HG03342 (cell line): ENCODE results near the gene NFYB.
"Not testable (repeated sequence)": the region's sequence is repeated elsewhere in the genome, so short reads cannot be mapped to it uniquely, and the experiment has no call there.

Experiments used
- ATAC-seq: cut with Tn5 transposase; IDR thresholded peaks from one replicate; pipeline ENCODE4 v1.9.1; 2021; ENCODE audit warnings: mild to moderate bottlenecking, moderate library complexity; ENCODE audit not compliant: unreplicated experiment

Gene NFYB

DNA sequence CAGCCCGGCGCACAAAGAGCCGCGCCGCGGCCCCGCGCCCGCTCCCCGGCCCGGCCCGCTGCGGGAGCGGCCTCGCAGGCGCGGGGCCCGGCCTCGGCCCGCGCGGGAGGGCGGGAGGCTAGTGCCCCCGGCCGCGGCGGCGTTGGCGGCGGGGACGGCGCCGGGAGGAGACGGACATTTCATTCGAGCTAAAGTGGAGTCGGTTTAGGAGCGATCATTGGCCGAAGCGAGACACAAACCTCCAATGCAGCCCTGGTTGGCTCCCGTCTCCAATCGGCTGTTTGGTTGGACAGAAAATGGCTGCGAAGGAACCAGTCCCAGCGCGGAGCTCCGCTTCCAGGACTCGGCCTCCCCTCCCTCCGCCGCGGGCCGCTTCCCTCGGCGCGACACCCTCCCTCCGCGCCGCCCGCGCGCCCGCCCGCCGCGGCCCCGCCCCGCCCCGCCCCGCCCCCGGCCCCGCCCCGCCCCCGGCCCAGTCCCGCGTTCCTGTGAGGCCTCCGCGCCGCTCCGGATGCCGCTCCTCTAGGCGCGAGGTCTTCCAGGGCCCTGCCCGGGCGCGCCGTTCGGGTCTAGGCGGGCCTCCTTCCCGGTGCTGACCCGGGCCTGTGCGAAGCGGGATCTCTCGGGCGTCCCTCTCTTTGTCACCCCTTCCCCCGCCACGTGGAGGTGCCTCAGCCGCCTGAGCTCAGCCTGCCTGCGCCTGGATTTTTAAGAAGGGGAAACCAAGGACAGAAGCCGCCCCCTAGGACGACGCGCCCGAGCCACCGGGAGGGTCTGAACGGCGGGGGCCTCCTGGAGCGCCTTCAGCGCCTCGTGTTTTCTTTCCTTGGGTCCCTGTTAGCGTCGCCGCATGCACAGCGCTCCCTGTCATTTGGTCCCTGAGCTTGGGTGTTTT is at the start of gene NFYB:
TSS of gene NFYB (minus strand) at position 309 of the 895 bp plus-strand sequence. CDS start 2,757 bp downstream, outside the sequence.
- ATAC-seq: peak; percentile 90

- no peak for ATAC-seq
Observed at GRCh38 chr12:104187446-104188155, 49.6 kb upstream of the NFYB start.

- ATAC-seq: no peak
Observed at GRCh38 chr12:104183443-104183842, 45.4 kb upstream of the NFYB start.

- no peak for ATAC-seq
Observed at GRCh38 chr12:104182621-104183378, 44.8 kb upstream of the NFYB start.

DNA sequence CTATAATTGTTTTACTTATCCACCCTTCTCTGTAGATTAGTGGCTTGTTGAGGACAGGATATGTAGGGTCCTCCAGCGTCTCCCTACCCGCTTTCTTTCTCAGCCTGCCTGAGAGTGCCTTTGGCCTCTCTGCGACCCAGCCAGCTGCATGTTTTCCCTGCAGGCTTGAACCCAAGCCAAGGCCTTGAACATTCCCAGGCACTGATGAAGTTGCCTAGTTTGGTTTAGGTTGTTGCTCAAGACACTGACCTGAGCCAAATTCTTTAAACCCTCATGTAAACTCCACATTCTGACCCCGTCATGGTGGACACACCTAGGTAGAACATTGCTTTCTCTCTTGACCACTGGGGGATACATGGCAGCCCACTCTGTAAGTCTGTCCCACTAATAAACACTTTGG is 44.1 kb upstream of the NFYB start:
- no peak for ATAC-seq

DNA sequence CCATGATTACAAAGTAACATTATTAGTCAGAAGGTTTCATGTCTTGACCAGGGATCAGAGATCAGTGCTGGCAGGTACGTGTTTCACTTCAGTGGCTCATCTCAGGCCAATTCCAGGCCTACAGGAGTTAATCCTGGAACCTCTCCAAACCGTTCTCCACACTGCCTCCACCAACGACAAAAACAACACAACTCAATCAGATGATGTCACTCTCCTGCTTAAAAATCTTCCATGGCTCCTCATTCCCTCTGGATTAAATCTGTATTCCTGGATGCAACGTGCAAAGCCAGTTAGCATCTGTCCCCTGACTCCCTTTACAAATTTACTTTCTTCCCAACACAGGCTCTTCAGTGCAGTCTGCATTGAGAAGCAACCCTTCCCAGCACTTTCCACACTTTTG is 43.3 kb upstream of the NFYB start:
- no peak for ATAC-seq

DNA sequence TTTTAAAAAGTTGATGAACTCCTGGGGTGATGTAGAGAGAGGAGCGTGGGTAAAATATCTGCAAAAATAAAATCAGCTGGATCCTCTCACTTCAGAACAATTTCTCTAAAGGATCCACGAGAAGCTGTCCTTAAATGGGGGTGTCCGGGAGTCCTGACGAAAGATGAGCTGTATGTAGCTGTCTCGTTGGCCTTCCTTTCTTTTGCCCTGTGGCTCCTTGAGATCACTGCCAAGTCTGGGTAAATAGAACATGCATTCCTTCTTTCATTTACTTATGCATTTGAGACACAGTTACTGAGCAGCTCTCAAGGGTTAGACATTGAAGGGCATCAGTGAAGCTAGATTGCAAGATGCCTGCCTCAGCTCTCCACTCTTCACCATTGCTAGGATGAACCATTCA is 42.4 kb upstream of the NFYB start:
- ATAC-seq: no peak

GRCh38 chr12:104177663-104178501 is 39.9 kb upstream of the NFYB start:
- ATAC-seq: no peak

DNA sequence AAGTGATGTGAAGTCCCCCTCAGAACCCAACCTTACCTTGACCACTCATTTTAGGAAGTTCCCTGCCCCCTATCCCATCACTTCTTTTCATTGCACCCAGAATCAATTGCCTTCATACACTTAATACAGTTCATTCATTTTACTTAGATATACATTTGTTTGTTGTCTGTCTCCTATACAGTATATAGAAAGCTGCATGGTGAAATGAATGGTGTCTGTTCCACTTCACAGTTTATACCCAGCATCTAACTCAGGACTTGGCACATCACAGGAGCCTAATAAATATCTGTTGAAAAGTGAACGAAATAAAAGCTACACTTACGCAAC is 39.3 kb upstream of the NFYB start:
- no peak for ATAC-seq

DNA sequence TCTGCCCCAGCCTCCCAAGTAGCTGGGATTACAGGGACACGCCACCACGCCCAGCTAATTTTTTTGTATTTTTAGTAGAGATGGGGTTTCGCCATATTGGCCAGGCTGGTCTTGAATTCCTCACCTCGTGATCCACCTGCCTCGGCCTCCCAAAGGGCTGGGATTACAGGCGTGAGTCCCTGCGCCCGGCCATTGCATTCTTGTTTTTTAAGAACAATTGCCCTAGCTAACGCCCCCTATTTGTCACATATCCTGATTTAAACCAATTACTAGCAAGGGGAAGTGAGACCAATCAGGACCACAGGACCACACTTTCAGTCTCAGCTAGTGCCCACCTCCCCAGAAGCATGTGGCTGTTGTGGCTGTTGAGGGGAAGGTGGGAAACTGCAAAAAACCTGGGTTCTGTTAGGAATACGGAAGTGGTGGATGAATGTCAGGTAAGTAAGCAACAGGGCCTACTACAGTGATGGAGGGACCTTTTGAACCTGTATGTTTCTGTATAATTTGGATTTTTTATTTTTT is 37.8 kb upstream of the NFYB start:
- no peak for ATAC-seq

DNA sequence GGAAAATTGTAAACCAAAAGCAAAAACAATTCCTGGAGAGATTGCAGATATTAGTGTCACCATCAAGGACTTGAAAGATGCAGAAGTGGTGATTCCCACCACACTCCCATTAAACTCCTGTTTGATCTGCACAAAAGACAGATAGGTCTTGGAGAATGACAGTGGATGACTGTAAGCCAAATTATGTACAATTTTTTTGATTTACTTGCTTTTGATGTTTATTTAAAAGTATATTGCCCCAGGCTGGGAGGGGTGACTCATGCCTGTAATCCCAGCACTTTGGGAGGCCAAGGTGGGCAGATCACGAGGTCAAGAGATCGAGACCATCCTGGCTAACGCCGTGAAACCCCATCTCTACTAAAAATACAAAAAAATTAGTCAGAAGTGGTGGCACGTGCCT is 35.8 kb upstream of the NFYB start:
- not testable (repeated sequence) for ATAC-seq

DNA sequence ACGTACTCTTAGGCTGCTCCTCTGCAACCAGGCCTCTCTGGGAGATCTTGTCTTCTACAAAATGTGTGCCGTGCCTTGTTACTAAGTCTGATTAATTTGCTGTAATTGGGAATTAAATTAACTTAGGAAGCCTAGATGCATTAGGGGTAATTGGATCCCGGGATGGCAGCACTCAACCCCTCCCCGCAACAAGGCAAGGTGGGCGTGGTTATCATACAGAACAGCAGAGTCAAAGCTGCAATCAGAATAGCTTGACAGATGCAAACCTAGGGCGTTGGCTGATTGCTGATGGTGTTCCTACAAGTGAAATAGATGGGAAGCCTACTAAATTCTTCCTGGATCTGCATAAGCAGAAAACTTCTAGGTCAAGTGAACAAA is 34.5 kb upstream of the NFYB start:
- ATAC-seq: no peak

DNA sequence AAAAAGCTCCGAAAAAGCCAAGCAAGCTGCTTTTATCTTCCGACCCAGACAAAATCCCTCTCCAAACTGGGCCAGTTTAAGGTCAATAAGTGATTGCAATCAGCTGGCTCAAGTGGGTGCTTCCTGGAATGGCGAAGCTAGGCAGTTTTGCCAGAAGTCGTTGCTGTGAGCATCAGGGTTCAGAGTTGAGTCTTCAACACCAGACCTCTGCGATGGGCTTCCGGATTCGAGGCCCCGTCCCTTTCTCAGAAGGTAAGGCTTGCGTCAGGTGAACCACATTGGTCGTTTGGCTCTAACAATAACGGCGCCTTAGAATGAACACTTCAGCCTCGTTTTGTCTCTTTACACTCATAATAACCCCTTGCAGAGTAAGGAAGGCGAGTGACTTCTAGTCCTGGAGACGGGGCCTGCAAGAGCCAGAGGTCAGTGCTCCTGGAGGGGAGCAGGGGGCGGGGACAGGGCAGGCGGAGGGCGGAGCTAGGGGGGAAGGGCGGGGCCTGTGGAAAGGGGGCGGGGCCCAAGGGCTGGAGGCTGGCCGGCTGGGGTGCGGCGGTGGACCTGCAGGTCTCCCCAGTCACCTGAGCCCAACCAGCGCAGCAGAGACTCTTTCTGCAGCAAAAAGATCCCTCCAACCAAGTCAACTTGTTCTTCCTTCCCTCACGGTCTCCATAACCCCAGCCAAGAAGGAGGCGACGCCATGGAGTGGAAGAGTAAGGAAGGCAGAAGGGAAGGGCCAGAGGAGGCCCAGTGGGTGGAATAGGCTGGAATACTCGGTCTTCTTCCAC is 34.0 kb upstream of the NFYB start:
- ATAC-seq: no peak

GRCh38 chr12:104168596-104168995 is 30.6 kb upstream of the NFYB start:
- ATAC-seq: no peak

DNA sequence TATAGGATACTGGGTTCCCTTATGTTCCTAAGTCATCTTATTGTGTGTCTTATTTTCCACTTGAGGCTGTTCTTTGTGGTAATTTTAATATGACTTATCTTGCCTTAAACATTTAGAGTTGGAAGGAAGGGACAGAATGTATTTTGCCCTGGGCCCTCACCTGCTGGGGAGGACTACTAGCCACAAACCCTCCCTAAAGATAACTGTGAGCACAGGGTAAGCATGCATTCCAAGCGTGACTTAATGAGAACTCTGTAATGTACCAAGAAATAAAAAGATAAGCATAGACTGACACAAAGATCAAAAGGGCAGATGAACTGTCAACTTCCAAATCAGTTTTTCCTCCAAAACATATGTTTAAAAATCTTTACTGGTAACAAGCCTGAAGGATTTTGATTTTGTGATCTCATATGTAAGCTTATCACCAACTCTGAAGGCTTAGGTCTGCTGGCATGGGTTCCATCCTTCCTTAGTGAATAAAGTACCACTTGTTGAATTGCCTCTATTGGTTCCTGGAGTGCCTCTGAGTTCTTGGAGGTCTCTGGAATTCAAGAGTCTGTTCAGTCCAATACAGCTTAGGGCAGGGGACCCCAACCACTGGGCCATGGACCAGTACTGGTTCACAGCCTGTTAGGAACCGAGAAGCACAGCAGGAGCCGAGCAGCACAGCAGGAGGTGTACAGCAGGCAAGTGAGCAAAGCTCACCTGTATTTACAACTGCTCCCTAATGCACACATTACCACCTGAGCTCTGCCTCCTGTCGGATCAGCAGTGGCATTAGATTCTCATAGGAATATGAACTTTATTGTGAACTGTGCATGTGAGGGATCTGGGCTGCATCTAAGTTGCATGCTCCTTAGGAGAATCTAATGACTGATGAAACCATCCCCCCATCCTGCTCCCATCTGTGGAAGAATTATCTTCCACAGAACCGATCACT is 29.8 kb upstream of the NFYB start:
- no peak for ATAC-seq

DNA sequence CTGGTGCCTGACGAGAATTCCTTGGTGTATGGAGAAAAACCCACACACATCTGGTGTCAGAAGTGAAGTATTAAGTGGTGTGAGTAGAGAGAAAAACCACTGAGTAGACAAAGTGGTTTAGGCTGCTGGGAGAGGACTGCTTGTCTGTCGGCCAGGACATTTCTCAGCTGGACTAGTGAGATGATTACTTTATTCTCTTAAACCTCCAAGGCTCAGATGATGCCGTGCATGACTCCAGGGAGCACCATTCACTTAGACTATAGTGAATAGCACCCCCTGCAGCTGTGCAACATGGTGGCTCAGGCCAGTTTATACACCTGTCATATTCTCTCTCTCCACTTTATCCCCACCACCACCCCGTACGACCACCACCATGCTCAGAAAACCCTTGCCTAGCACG is 28.5 kb upstream of the NFYB start:
- ATAC-seq: no peak

GRCh38 chr12:104165801-104166200 is 27.8 kb upstream of the NFYB start:
- ATAC-seq: no peak

- no peak for ATAC-seq
Observed at GRCh38 chr12:104164634-104165033, 26.6 kb upstream of the NFYB start.

GRCh38 chr12:104163631-104164030 is 25.6 kb upstream of the NFYB start:
- ATAC-seq: no peak
